DMS153 (cell line): ENCODE measurements around the gene TMEM132D.

Experiments
- DNase-seq: peaks from one replicate; lab custom pipeline; 2025; lab: John Stamatoyannopoulos, UW

The TMEM132D gene

GRCh38 chr12:129534966-129535750 is 368.7 kb downstream of the TMEM132D start:
- no peak for DNase-seq

GRCh38 chr12:129532707-129533499 is 370.9 kb downstream of the TMEM132D start:
- DNase-seq, result no peak

- DNase-seq, result no peak
Measured at GRCh38 chr12:129532082-129532481, 371.7 kb downstream of the TMEM132D start.

- peak; percentile 40 for DNase-seq
Measured at GRCh38 chr12:129530984-129531383, 372.8 kb downstream of the TMEM132D start.

- no peak for DNase-seq
Measured at GRCh38 chr12:129530517-129530916, 373.3 kb downstream of the TMEM132D start.

- DNase-seq, result no peak
Measured at GRCh38 chr12:129527506-129527905, 376.3 kb downstream of the TMEM132D start.

GRCh38 chr12:129523621-129524020 is 380.2 kb downstream of the TMEM132D start:
- no peak for DNase-seq

- no peak for DNase-seq
Measured at GRCh38 chr12:129520739-129521138, 383.1 kb downstream of the TMEM132D start.

GRCh38 chr12:129503802-129504201 is 400.0 kb downstream of the TMEM132D start:
- no peak for DNase-seq

- no peak for DNase-seq
Measured at GRCh38 chr12:129496226-129496625, 407.6 kb downstream of the TMEM132D start.

GRCh38 chr12:129494766-129495165 is 409.1 kb downstream of the TMEM132D start:
- DNase-seq, result peak; percentile 45

GRCh38 chr12:129494260-129494659 is 409.6 kb downstream of the TMEM132D start:
- DNase-seq, result no peak

- no peak for DNase-seq
Measured at GRCh38 chr12:129489100-129489676, 414.6 kb downstream of the TMEM132D start.

GRCh38 chr12:129486931-129487330 is 416.9 kb downstream of the TMEM132D start:
- peak; percentile 23 for DNase-seq

GRCh38 chr12:129483111-129483893 is 420.5 kb downstream of the TMEM132D start:
- DNase-seq, result no peak

- no peak for DNase-seq
Measured at GRCh38 chr12:129481921-129482320, 421.9 kb downstream of the TMEM132D start.

GRCh38 chr12:129470196-129470595 is 433.6 kb downstream of the TMEM132D start:
- no peak for DNase-seq

GRCh38 chr12:129467726-129468125 is 436.1 kb downstream of the TMEM132D start:
- DNase-seq, result no peak

- no peak for DNase-seq
Measured at GRCh38 chr12:129467289-129467688, 436.5 kb downstream of the TMEM132D start.

- DNase-seq, result no peak
Measured at GRCh38 chr12:129466499-129466898, 437.3 kb downstream of the TMEM132D start.

GRCh38 chr12:129459886-129460285 is 443.9 kb downstream of the TMEM132D start:
- no peak for DNase-seq

- DNase-seq, result no peak
Measured at GRCh38 chr12:129446696-129447095, 457.1 kb downstream of the TMEM132D start.
